H9 (cell line): ENCODE measurements around the gene NBEA. TPM values are rescaled to one million over a fixed set of nuclear protein-coding genes. Genes with fewer than 3 reads are reported as not detected.

Source experiments
- DNase-seq: peaks from one replicate; pipeline ENCODE4 v3.0.0-alpha.2; 2017
- H2AFZ ChIP-seq: one replicate; pipeline ENCODE4 v1.6.1; 2013; ENCODE audit warnings: mild to moderate bottlenecking, low read length, control low read depth, moderate library complexity
- H2AK5ac ChIP-seq: 2 replicates; pipeline ENCODE4 v1.6.1; 2013; ENCODE audit warnings: low read length, control low read depth, mixed read lengths; ENCODE audit not compliant: insufficient read length
- H2BK120ac ChIP-seq: one replicate; pipeline ENCODE4 v1.6.1; 2013; ENCODE audit warnings: low read depth, mild to moderate bottlenecking, low read length, control low read depth, inconsistent platforms; ENCODE audit not compliant: poor library complexity, severe bottlenecking
- H2BK12ac ChIP-seq: 2 replicates; pipeline ENCODE4 v1.6.1; 2013; ENCODE audit warnings: low read length, control low read depth, mixed read lengths, low read depth; ENCODE audit not compliant: insufficient read length
- H2BK15ac ChIP-seq: 2 replicates; pipeline ENCODE4 v1.6.1; 2013; ENCODE audit warnings: low read depth, low read length, control low read depth
- H2BK20ac ChIP-seq: one replicate; pipeline ENCODE4 v1.6.1; 2013; ENCODE audit warnings: low read depth, mild to moderate bottlenecking, low read length, control low read depth, inconsistent platforms; ENCODE audit not compliant: poor library complexity, severe bottlenecking
- H2BK5ac ChIP-seq: 2 replicates; pipeline ENCODE4 v1.6.1; 2013; ENCODE audit warnings: low read length, control low read depth, mixed read lengths; ENCODE audit not compliant: insufficient read length
- H3K14ac ChIP-seq: 2 replicates; pipeline ENCODE4 v1.6.1; 2013; ENCODE audit warnings: low read length, control low read depth; ENCODE audit not compliant: insufficient read depth
- H3K18ac ChIP-seq: 2 replicates; pipeline ENCODE4 v1.6.1; 2013; ENCODE audit warnings: low read depth, mild to moderate bottlenecking, mixed read lengths, low read length, control low read depth; ENCODE audit not compliant: insufficient read length
- H3K23ac ChIP-seq: 2 replicates; pipeline ENCODE4 v1.6.1; 2013; ENCODE audit warnings: low read length, control low read depth, mixed read lengths, low read depth; ENCODE audit not compliant: insufficient read length
- H3K23me2 ChIP-seq: 2 replicates; pipeline ENCODE4 v1.6.1; 2013; ENCODE audit warnings: low read depth, mild to moderate bottlenecking, mixed read lengths, low read length, control low read depth; ENCODE audit not compliant: insufficient read length, poor library complexity, severe bottlenecking
- H3K27ac ChIP-seq: 2 replicates; pipeline ENCODE4 v1.5.1; 2013; ENCODE audit warnings: low read length, control low read depth, mixed read lengths, low read depth; ENCODE audit not compliant: insufficient read length
- H3K27me3 ChIP-seq: 2 replicates; pipeline ENCODE4 v1.6.1; 2013; ENCODE audit warnings: low read length, control low read depth, inconsistent platforms; ENCODE audit not compliant: insufficient read depth
- H3K4ac ChIP-seq: 2 replicates; pipeline ENCODE4 v1.6.1; 2013; ENCODE audit warnings: low read depth, mild to moderate bottlenecking, control low read depth, inconsistent platforms, low read length, moderate library complexity
- H3K4me1 ChIP-seq: 2 replicates; pipeline ENCODE4 v1.6.1; 2013; ENCODE audit warnings: low read length, control low read depth, inconsistent platforms; ENCODE audit not compliant: insufficient read depth
- H3K4me2 ChIP-seq: 2 replicates; pipeline ENCODE4 v1.6.1; 2013; ENCODE audit warnings: low read length, control low read depth, mixed read lengths; ENCODE audit not compliant: insufficient read length, insufficient read depth
- H3K56ac ChIP-seq: 2 replicates; pipeline ENCODE4 v1.6.1; 2013; ENCODE audit warnings: low read depth, mild to moderate bottlenecking, mixed read lengths, low read length, control low read depth; ENCODE audit not compliant: insufficient read length
- H3K79me1 ChIP-seq: 2 replicates; pipeline ENCODE4 v1.6.1; 2013; ENCODE audit warnings: low read depth, mild to moderate bottlenecking, moderate library complexity, low read length, control low read depth, inconsistent platforms; ENCODE audit not compliant: insufficient read depth, poor library complexity, severe bottlenecking
- H3K79me2 ChIP-seq: 2 replicates; pipeline ENCODE4 v1.6.1; 2013; ENCODE audit warnings: low read length, control low read depth, inconsistent platforms; ENCODE audit not compliant: insufficient read depth
- H3K9ac ChIP-seq: 2 replicates; pipeline ENCODE4 v1.6.1; 2013; ENCODE audit warnings: low read length, control low read depth, mixed read lengths; ENCODE audit not compliant: insufficient read length; ENCODE audit errors: extremely low read depth
- H3K9me3 ChIP-seq: one replicate; pipeline ENCODE4 v1.6.1; 2013; ENCODE audit warnings: low read depth, low read length, inconsistent platforms; ENCODE audit not compliant: control insufficient read depth
- H3T11ph ChIP-seq: one replicate; pipeline ENCODE4 v1.6.1; 2013; ENCODE audit warnings: mild to moderate bottlenecking, low read length, control low read depth, inconsistent platforms
- H4K20me1 ChIP-seq: one replicate; pipeline ENCODE4 v1.6.1; 2013; ENCODE audit not compliant: control insufficient read depth, insufficient read length, insufficient read depth
- H4K5ac ChIP-seq: 2 replicates; pipeline ENCODE4 v1.6.1; 2013; ENCODE audit warnings: low read depth, mild to moderate bottlenecking, mixed read lengths, low read length, control low read depth; ENCODE audit not compliant: insufficient read length
- H4K8ac ChIP-seq: replicated peaks from 2 replicates; pipeline ENCODE4 v1.6.1; 2013; ENCODE audit warnings: low read length, control low read depth, mixed read lengths, low read depth; ENCODE audit not compliant: insufficient read length
- H4K91ac ChIP-seq: 2 replicates; pipeline ENCODE4 v1.6.1; 2013; ENCODE audit warnings: low read depth, mild to moderate bottlenecking, moderate library complexity, mixed read lengths, low read length, control low read depth; ENCODE audit not compliant: insufficient read length
- H3K27ac Mint-ChIP-seq, 3 experiments: 2 replicates in 2 of 3; 3 replicates in 1 of 3; pipeline ENCODE4 v1.8.0; 2020 to 2021; ENCODE audit warnings: mixed read lengths in 3 of 3, mild to moderate bottlenecking in 1 of 3, moderate library complexity in 1 of 3
- H3K27me3 Mint-ChIP-seq: 2 replicates; pipeline ENCODE4 v1.8.0; 2021; ENCODE audit warnings: low read depth, mild to moderate bottlenecking, moderate library complexity, mixed read lengths
- H3K36me3 Mint-ChIP-seq, 3 experiments: 2 replicates in 2 of 3; 3 replicates in 1 of 3; pipeline ENCODE4 v1.8.0; 2020 to 2021; ENCODE audit warnings: low read depth in 3 of 3, mixed read lengths in 3 of 3; ENCODE audit not compliant: insufficient read depth in 1 of 3
- H3K4me1 Mint-ChIP-seq, 2 experiments: 2 replicates each; pipeline ENCODE4 v1.8.0; 2020; ENCODE audit warnings: mixed read lengths in 2 of 2
- H3K4me3 Mint-ChIP-seq, 2 experiments: 2 replicates in 1 of 2; 3 replicates in 1 of 2; pipeline ENCODE4 v1.8.0; 2020 to 2021; ENCODE audit warnings: mild to moderate bottlenecking in 2 of 2, mixed read lengths in 2 of 2, moderate library complexity in 1 of 2
- H3K9me3 Mint-ChIP-seq, 2 experiments: 2 replicates in 1 of 2; 3 replicates in 1 of 2; pipeline ENCODE4 v1.8.0; 2020; ENCODE audit warnings: mild to moderate bottlenecking in 2 of 2, mixed read lengths in 2 of 2, moderate library complexity in 1 of 2
- WGBS: extraction: QIAGEN DNeasy Blood & Tissue Kit; methylation state at CpG from one replicate; pipeline ENCODE4 v1.1.7; 2013; ENCODE audit warnings: missing lambda C conversion rate, low lambda C conversion rate, mixed read lengths; ENCODE audit not compliant: insufficient read length; ENCODE audit errors: extremely low coverage; 5-methylcytosine and 5-hydroxymethylcytosine counted together
- total RNA-seq: library from RNA; stranded (reverse); gene quantifications from 2 replicates; pipeline ENCODE4 v1.2.1, GENCODE V29; 2021
- TF ChIP-seq, protein P1 (sequence below): fragments of 200-600 bp; sonication (generic); conservative IDR thresholded peaks from 3 replicates; pipeline ENCODE4 v1.8.0; 2021; ENCODE audit warnings: antibody characterized with exemption, mild to moderate bottlenecking

The NBEA gene
- total RNA-seq, 1 experiment from 2014 or later: 17.3 TPM

DNA sequence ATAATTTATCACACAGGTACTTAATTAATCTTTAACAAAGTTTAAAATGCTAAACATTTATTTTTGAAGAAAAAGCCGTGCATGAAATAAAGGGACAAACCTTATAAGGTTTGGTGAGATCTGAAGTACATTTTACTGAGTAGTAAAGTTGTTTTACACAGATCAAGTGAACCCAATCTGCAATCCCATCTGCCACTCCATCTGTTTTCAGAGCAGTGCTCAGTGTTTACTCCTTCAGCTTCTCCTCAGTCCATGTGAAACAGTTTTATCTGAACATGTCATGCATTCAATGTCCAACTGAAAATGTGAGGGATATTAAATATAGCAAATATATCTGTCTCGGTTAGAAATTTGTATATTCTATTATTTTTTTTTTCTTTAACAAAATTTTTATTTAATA, 367.6 kb downstream of the NBEA start:
- no peak overlapping the region for H2BK15ac ChIP-seq
- no peak overlapping the region for H2BK12ac ChIP-seq
- H3K4me1 ChIP-seq: no peaks in the 10 kb centered on the region
- H3K27ac ChIP-seq: no peak overlapping the region
- no peaks in the 10 kb centered on the region for H3K27me3 Mint-ChIP-seq
- H3K14ac ChIP-seq: no peak overlapping the region
- no peaks in the 10 kb centered on the region for H3K9me3 ChIP-seq
- no peaks in the 10 kb centered on the region for H3K36me3 Mint-ChIP-seq
- no peak overlapping the region for H2AFZ ChIP-seq
- no peaks in the 10 kb centered on the region for H3K9me3 Mint-ChIP-seq
- no peak overlapping the region for H3K4me2 ChIP-seq
- DNase-seq: no peak
- no peak overlapping the region for H3T11ph ChIP-seq
- TF ChIP-seq, protein P1, sequence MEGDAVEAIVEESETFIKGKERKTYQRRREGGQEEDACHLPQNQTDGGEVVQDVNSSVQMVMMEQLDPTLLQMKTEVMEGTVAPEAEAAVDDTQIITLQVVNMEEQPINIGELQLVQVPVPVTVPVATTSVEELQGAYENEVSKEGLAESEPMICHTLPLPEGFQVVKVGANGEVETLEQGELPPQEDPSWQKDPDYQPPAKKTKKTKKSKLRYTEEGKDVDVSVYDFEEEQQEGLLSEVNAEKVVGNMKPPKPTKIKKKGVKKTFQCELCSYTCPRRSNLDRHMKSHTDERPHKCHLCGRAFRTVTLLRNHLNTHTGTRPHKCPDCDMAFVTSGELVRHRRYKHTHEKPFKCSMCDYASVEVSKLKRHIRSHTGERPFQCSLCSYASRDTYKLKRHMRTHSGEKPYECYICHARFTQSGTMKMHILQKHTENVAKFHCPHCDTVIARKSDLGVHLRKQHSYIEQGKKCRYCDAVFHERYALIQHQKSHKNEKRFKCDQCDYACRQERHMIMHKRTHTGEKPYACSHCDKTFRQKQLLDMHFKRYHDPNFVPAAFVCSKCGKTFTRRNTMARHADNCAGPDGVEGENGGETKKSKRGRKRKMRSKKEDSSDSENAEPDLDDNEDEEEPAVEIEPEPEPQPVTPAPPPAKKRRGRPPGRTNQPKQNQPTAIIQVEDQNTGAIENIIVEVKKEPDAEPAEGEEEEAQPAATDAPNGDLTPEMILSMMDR: no peak
- no peak overlapping the region for H3K18ac ChIP-seq
- H3K9ac ChIP-seq: no peak overlapping the region
- no peak overlapping the region for H4K91ac ChIP-seq
- H3K27me3 ChIP-seq: no peaks in the 10 kb centered on the region
- no peaks in the 10 kb centered on the region for H3K4me1 Mint-ChIP-seq
- H4K5ac ChIP-seq: no peak overlapping the region
- no peak overlapping the region for H2BK120ac ChIP-seq
- WGBS: no CpG with 5 or more reads among the region's 2 CpGs
- no peaks in the 10 kb centered on the region for H3K23me2 ChIP-seq
- no peak overlapping the region for H4K8ac ChIP-seq
- H3K27ac Mint-ChIP-seq: no peak overlapping the region
- no peaks in the 10 kb centered on the region for H4K20me1 ChIP-seq
- no peak overlapping the region for H3K4ac ChIP-seq
- H3K23ac ChIP-seq: no peak overlapping the region
- no peak overlapping the region for H2AK5ac ChIP-seq
- no peaks in the 10 kb centered on the region for H3K79me1 ChIP-seq
- no peak overlapping the region for H2BK5ac ChIP-seq
- H3K4me3 Mint-ChIP-seq: no peak overlapping the region
- H3K56ac ChIP-seq: no peak overlapping the region
- H2BK20ac ChIP-seq: no peak overlapping the region
- no peaks in the 10 kb centered on the region for H3K79me2 ChIP-seq
